ENCODE measurements around the gene TSR3. TPM values are rescaled to one million over a fixed set of nuclear protein-coding genes. Genes with fewer than 3 reads are reported as not detected.

The TSR3 gene
- total and polyA plus RNA-seq, 2 of the 13 experiments (the other 11 are each of a cell fraction or from before 2014, with no cell fraction given), result 24.2 to 51.0 TPM

GRCh38 chr16:1323296-1324239 lies 28.1 kb downstream of the TSR3 start:
- H3K27ac ChIP-seq (ENCODE audit: extremely low read length, insufficient read depth, low read length), result no peak overlapping the region
- BruUV-seq (replicated peaks), result no TSS peak
- FAIRE-seq (no peak), ATAC-seq (no peak), DNase-seq (ENCODE audit: low spot score) (no peak)
- no peaks in the 10 kb centered on the region for H3K4me1 ChIP-seq (ENCODE audit: insufficient read depth, low read length)
- ChIA-PET CTCF (ENCODE audit: low intra/inter-chr PET ratio, low total read pairs) (no interaction called here), POLR2A (interaction anchor here (0.6 to 0.9 kb wide), 2 partner anchors 9 to 27 kb away, joined by 3 to 4 read pairs; no protein-coding TSS in a partner anchor)
- no peak overlapping the region for H3K4me2 ChIP-seq (ENCODE audit: low read depth, low read length)
- no peak overlapping the region for H3K9ac ChIP-seq (ENCODE audit: insufficient read depth, low read depth, low read length)
- H3K27me3 ChIP-seq (ENCODE audit: control insufficient read depth in 1 of 2, insufficient read depth in 2 of 2, low read length in 2 of 2), result no peaks in the 10 kb centered on the region
- no peaks in the 10 kb centered on the region for H3K9me3 ChIP-seq (ENCODE audit: low read length)
- intact Hi-C loops (cut with micrococcal nuclease; ENCODE audit: unreplicated experiment) (no loop called here), in situ Hi-C loops (cut with HindIII; ENCODE audit: extremely low pct_ligation_motif_present, low pct_unique_long_range_greater_than_20kb) (no loop called here)
- H3K36me3 ChIP-seq (replicated peaks in 1 of 2; ENCODE audit: control insufficient read depth in 1 of 2, insufficient read depth in 2 of 2, low read length in 2 of 2), result peaks cover 26 to 48% of the 10 kb centered on the region in 2 experiments; a peak in 4 of 5 replicates
- TF ChIP-seq ARNTL (CRISPR knock-in tag; IDR thresholded peaks at IDR 0.05), result no peak
- no peak for TF ChIP-seq PRPF4 (IDR thresholded peaks at IDR 0.05; ENCODE audit: low read depth, low read length, poor library complexity, severe bottlenecking)
- TF ChIP-seq HNRNPL (IDR thresholded peaks at IDR 0.05; ENCODE audit: low read depth, low read length), result 0 out of 2 replicates have a peak, but pooled peaks have one; percentile 20
- no peak for TF ChIP-seq TEAD3 (CRISPR knock-in tag; optimal IDR thresholded peaks at IDR 0.05; ENCODE audit: borderline replicate concordance)
- H4K20me1 ChIP-seq (ENCODE audit: insufficient read depth, low read length), result peaks cover 3% of the 10 kb centered on the region; the same call in 1 of the 2 replicates
- H3K4me3 ChIP-seq (replicated peaks in 1 of 3; ENCODE audit: insufficient read depth in 1 of 3, low read depth in 2 of 3, low read length in 3 of 3), result no peak overlapping the region
- peaks cover 2% of the 10 kb centered on the region for H3K79me2 ChIP-seq (ENCODE audit: insufficient read depth, low read length)
- 97% methylated on average over 22 of the region's 35 CpGs for WGBS (ENCODE audit: low lambda C conversion rate)
- no peak overlapping the region for H2AFZ ChIP-seq (ENCODE audit: low read length)

- Histone ChIP-seq H3K9me3 (ENCODE audit: low read length) (no peaks in the 10 kb centered on the region), H3K4me2 (ENCODE audit: low read depth, low read length) (no peak overlapping the region), H3K4me3 (replicated peaks in 1 of 3; ENCODE audit: insufficient read depth in 1 of 3, low read depth in 2 of 3, low read length in 3 of 3) (no peak overlapping the region), H3K9ac (ENCODE audit: insufficient read depth, low read depth, low read length) (no peak overlapping the region), H3K4me1 (ENCODE audit: insufficient read depth, low read length) (no peaks in the 10 kb centered on the region), H4K20me1 (ENCODE audit: insufficient read depth, low read length) (peaks cover 3% of the 10 kb centered on the region; the same call in 1 of the 2 replicates), H3K27ac (ENCODE audit: extremely low read length, insufficient read depth, low read length) (no peak overlapping the region), H3K36me3 (replicated peaks in 1 of 2; ENCODE audit: control insufficient read depth in 1 of 2, insufficient read depth in 2 of 2, low read length in 2 of 2) (peaks cover 33 to 59% of the 10 kb centered on the region in 2 experiments; a peak in 4 of 5 replicates), H2AFZ (ENCODE audit: low read length) (no peak overlapping the region), H3K27me3 (ENCODE audit: control insufficient read depth in 1 of 2, insufficient read depth in 2 of 2, low read length in 2 of 2) (no peaks in the 10 kb centered on the region), H3K79me2 (ENCODE audit: insufficient read depth, low read length) (peaks cover 2% of the 10 kb centered on the region)
- CTCF ChIA-PET (ENCODE audit: low intra/inter-chr PET ratio, low total read pairs), result no interaction called here
- FAIRE-seq, result no peak
- intact Hi-C loops (cut with micrococcal nuclease; ENCODE audit: unreplicated experiment) (no loop called here), in situ Hi-C loops (cut with HindIII; ENCODE audit: extremely low pct_ligation_motif_present, low pct_unique_long_range_greater_than_20kb) (no loop called here)
- no peak for TF ChIP-seq ZNF468 (CRISPR knock-in tag; IDR thresholded peaks at IDR 0.05)
- no peak for TF ChIP-seq CHCHD3 (CRISPR knock-in tag; IDR thresholded peaks at IDR 0.05)
- TF ChIP-seq ZNF121 (CRISPR knock-in tag; IDR thresholded peaks at IDR 0.05), result peak; percentile 41; the same call in 1 of the 2 replicates
- DNase-seq (ENCODE audit: low spot score), result no peak
- WGBS (ENCODE audit: low lambda C conversion rate), result 99% methylated on average over 8 of the region's 8 CpGs
- ATAC-seq, result no peak
- POLR2A ChIA-PET, result no interaction called here
- no TSS peak for BruUV-seq (replicated peaks)
Measured at GRCh38 chr16:1322407-1322806, 29.3 kb downstream of the TSR3 start.
